ENCODE measurements around the gene OR6S1. TPM values are rescaled to one million over a fixed set of nuclear protein-coding genes. Genes with fewer than 3 reads are reported as not detected.

The OR6S1 gene, protein sequence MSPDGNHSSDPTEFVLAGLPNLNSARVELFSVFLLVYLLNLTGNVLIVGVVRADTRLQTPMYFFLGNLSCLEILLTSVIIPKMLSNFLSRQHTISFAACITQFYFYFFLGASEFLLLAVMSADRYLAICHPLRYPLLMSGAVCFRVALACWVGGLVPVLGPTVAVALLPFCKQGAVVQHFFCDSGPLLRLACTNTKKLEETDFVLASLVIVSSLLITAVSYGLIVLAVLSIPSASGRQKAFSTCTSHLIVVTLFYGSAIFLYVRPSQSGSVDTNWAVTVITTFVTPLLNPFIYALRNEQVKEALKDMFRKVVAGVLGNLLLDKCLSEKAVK
- total RNA-seq, result not detected in 2 replicates

DNA sequence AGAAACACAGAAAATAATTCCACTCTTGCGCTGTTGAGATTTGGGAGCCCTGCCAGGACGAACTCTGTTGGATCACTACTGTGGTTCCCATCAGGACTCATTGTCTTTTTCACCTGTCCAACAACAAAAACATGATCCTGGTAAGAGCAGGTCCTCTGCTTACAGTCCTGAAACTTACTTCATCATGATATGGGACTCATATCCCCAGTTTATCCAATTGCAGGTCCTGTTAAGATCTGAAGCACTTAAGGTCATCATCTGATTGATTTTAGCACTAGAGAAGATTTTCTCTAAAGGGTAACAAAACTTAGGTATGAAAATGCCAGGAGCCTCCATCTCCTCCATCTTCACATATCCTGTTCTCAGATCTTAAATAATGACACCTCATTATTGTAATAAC is at the start of gene OR6S1:
Gene OR6S1, minus strand, starts transcription at position 101 of the 400 bp plus-strand sequence. Its CDS starts 0 bp downstream, at position 101.
- Histone ChIP-seq H4K20me1 (ENCODE audit: insufficient read depth, low read length) (no peaks in the 10 kb centered on the region), H3K4me1 (ENCODE audit: insufficient read depth, low read length) (no peaks in the 10 kb centered on the region), H2AFZ (ENCODE audit: low read length) (no peak within 1 kb of the TSS), H3K9me3 (ENCODE audit: low read depth, low read length) (no peaks in the 10 kb centered on the region), H3K27ac (ENCODE audit: low read depth, low read length) (no peak within 1 kb of the TSS), H3K27me3 (ENCODE audit: insufficient read depth, low read length) (peaks cover 7% of the 10 kb centered on the region), H3K4me3 (ENCODE audit: insufficient read depth, low read length) (no peak within 1 kb of the TSS), H3K79me2 (ENCODE audit: insufficient read depth, low read length) (no peaks in the 10 kb centered on the region), H3K4me2 (ENCODE audit: insufficient read depth, low read length) (no peak within 1 kb of the TSS), H3K36me3 (ENCODE audit: insufficient read depth, low read length) (no peaks in the 10 kb centered on the region)
- DNase-seq (ENCODE audit: insufficient read length, low spot score, missing footprints), result no peak
- TF ChIP-seq, protein P1, sequence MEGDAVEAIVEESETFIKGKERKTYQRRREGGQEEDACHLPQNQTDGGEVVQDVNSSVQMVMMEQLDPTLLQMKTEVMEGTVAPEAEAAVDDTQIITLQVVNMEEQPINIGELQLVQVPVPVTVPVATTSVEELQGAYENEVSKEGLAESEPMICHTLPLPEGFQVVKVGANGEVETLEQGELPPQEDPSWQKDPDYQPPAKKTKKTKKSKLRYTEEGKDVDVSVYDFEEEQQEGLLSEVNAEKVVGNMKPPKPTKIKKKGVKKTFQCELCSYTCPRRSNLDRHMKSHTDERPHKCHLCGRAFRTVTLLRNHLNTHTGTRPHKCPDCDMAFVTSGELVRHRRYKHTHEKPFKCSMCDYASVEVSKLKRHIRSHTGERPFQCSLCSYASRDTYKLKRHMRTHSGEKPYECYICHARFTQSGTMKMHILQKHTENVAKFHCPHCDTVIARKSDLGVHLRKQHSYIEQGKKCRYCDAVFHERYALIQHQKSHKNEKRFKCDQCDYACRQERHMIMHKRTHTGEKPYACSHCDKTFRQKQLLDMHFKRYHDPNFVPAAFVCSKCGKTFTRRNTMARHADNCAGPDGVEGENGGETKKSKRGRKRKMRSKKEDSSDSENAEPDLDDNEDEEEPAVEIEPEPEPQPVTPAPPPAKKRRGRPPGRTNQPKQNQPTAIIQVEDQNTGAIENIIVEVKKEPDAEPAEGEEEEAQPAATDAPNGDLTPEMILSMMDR (IDR thresholded peaks at IDR 0.05; ENCODE audit: extremely low read depth, low read depth, low read length), result no peak

DNA sequence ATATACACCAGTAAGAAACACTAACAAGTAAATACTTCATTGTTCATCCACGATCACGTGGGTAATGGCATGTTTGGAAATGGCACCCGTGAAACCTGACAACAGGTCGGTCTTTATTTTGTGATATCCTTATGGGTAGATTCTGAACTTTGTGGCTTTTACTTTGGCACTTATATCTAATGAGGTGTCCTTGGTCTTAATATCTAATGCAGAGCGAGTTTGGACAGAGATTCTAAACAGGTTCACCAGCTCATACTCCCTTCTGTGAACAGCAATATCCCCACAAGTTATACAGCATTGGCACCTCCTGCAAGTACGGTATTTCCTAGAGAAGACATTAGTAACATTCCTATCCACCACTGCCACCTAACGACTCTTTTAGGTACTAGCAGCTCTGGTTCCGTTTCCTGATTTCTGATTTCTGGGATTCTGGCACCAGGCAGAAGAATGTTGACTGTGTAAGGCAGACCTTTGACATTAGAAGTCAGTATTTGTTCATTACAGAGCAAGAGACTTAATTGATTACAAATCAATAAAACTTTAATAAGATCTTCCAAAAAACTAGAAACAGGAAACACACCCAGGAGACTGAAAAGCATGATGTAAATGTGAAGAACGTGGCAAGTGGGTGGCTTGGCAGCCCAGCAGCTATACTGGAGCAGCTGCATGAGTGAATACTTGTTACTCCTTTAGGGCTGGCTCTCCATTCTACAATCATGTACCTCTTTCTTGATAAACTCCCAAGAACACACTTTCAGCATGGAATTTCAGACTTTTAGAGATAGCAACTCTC is 49.6 kb upstream of the OR6S1 start:
- DNase-seq (ENCODE audit: insufficient read length, low spot score, missing footprints), result peak; percentile 81
- H2AFZ ChIP-seq (ENCODE audit: low read length), result no peak overlapping the region
- H4K20me1 ChIP-seq (ENCODE audit: insufficient read depth, low read length), result no peaks in the 10 kb centered on the region
- no peak overlapping the region for H3K4me3 ChIP-seq (ENCODE audit: insufficient read depth, low read length)
- no peaks in the 10 kb centered on the region for H3K27me3 ChIP-seq (ENCODE audit: insufficient read depth, low read length)
- no peaks in the 10 kb centered on the region for H3K79me2 ChIP-seq (ENCODE audit: insufficient read depth, low read length)
- H3K36me3 ChIP-seq (ENCODE audit: insufficient read depth, low read length), result no peaks in the 10 kb centered on the region
- H3K4me1 ChIP-seq (ENCODE audit: insufficient read depth, low read length), result peaks cover 5% of the 10 kb centered on the region
- no peak overlapping the region for H3K27ac ChIP-seq (ENCODE audit: low read depth, low read length)
- peak overlapping the region; percentile 21 for H3K4me2 ChIP-seq (ENCODE audit: insufficient read depth, low read length)
- H3K9me3 ChIP-seq (ENCODE audit: low read depth, low read length), result no peaks in the 10 kb centered on the region
- TF ChIP-seq, protein P1 (IDR thresholded peaks at IDR 0.05; ENCODE audit: extremely low read depth, low read depth, low read length), result peak; percentile 83

DNA sequence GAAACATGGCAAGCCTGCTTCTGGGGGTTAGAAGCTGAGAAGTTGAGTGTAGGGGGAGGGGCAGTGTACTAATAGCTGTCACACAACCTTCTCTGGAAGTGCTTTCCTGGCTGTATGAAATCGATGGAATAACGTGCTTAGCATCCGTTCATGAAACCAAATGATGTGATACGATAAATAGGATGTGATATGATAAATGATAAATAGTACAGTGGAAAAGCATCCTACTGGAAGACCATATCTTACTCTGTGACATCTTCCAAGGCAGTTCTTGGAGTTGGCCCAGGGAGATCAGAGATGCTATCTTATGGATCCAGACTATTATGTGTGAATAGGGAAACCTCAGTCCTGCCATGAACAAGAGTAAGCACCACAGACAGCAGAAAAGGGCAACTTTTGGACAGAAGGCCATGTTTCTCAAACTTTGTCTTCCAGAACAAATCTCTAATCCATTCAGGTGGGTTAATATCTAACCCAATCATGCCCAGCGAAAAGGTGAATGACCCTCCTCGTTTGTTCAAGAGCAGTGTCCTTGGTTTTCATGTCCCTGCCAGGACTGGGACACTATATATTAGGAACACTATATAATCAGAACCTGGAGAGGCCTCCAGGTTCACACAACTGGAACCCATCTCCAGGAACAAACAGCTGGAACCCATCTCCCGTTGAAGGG is 46.8 kb upstream of the OR6S1 start, which contains the start of gene ANG:
Gene ANG, plus strand, starts transcription at position 598 of the 673 bp plus-strand sequence. CDS start 4,801 bp downstream, outside the sequence.
- Histone ChIP-seq H3K27me3 (ENCODE audit: insufficient read depth, low read length) (no peaks in the 10 kb centered on the region), H2AFZ (ENCODE audit: low read length) (no peak within 1 kb of the TSS), H3K4me3 (ENCODE audit: insufficient read depth, low read length) (no peak within 1 kb of the TSS), H3K4me2 (ENCODE audit: insufficient read depth, low read length) (no peak within 1 kb of the TSS), H3K9me3 (ENCODE audit: low read depth, low read length) (no peaks in the 10 kb centered on the region), H3K36me3 (ENCODE audit: insufficient read depth, low read length) (no peaks in the 10 kb centered on the region), H4K20me1 (ENCODE audit: insufficient read depth, low read length) (no peaks in the 10 kb centered on the region), H3K27ac (ENCODE audit: low read depth, low read length) (no peak within 1 kb of the TSS), H3K79me2 (ENCODE audit: insufficient read depth, low read length) (no peaks in the 10 kb centered on the region), H3K4me1 (ENCODE audit: insufficient read depth, low read length) (peaks cover 13% of the 10 kb centered on the region)
- TF ChIP-seq, protein P1 (IDR thresholded peaks at IDR 0.05; ENCODE audit: extremely low read depth, low read depth, low read length), result no peak
- peak; percentile 18 for DNase-seq (ENCODE audit: insufficient read length, low spot score, missing footprints)

Measured in osteoblast (primary cell).